ENCODE results near the gene PAFAH1B1.

- TF ChIP-seq CTCF (conservative IDR thresholded peaks at IDR 0.05 in 1 of 2, IDR thresholded peaks at IDR 0.05 in 1 of 2; ENCODE audit: extremely low read depth in 1 of 2, insufficient read depth in 1 of 2, low read depth in 1 of 2, low read length in 2 of 2), result no peak
- TF ChIP-seq EZH2 (IDR thresholded peaks at IDR 0.05; ENCODE audit: borderline replicate concordance, low read length), result no peak
Observed at GRCh38 chr17:2731807-2732206, 138.4 kb downstream of the PAFAH1B1 start.

Measured in mammary epithelial cell (primary cell).